HG03575 (cell line): ENCODE data around the gene WSCD2.
"Not testable (repeated sequence)": the region's sequence is repeated elsewhere in the genome, so short reads cannot be mapped to it uniquely, and the experiment has no call there.

ENCODE experiments used
- ATAC-seq: cut with Tn5 transposase; IDR thresholded peaks from one replicate; pipeline ENCODE4 v1.9.1; 2021; ENCODE audit not compliant: unreplicated experiment, insufficient number of reproducible peaks, low FRiP score; ENCODE audit errors: extremely low read depth

The WSCD2 gene

GRCh38 chr12:108210001-108210400 is 80.9 kb downstream of the WSCD2 start:
- no peak for ATAC-seq

GRCh38 chr12:108211157-108211556 is 82.1 kb downstream of the WSCD2 start:
- no peak for ATAC-seq

DNA sequence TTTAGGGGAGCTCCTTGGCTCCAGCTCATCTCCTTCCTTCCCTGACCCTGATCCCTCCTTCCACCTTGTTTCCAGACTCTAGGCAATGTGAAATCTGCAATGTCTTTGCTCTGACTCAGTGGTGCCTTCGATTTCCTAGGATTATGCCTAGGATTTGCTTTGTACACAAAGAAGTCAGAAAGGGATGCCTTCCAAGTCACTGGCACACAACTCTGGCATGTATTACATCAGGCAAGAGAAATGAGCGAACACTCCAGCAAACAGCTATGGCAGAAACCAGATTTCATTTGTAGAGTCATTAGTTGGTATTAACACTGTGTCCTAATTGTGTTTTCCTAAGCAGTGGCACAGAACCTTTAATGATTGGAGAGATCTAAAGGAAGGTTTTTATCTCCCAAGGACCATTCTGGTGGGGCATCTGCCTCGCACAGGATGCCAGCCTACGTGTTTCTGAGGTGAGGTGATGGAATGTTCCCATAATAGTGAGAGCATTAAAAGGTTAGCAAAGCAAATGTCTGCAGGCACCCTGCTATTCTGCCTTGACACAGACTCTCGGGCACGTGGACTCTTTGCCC is 84.9 kb downstream of the WSCD2 start:
- ATAC-seq, result no peak

DNA sequence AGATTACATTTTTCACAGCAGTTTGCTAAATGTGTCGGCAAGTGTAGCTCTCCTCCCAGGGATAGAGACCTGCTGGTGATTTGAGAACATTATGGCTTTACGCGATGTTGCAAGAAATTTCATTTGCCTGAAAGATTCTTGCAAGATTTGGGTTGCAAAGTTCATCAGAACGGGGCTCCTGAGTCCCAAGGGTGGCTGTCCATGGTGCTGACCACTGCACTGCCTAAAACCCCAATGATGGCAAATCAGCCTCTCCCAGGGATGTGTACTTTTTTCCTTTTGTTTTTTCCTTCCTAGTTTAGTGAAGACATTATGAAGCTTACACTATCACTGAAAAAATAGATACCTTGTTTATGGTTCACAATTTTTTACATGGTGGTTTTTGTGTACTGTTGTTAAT is 85.4 kb downstream of the WSCD2 start:
- ATAC-seq, result no peak

DNA sequence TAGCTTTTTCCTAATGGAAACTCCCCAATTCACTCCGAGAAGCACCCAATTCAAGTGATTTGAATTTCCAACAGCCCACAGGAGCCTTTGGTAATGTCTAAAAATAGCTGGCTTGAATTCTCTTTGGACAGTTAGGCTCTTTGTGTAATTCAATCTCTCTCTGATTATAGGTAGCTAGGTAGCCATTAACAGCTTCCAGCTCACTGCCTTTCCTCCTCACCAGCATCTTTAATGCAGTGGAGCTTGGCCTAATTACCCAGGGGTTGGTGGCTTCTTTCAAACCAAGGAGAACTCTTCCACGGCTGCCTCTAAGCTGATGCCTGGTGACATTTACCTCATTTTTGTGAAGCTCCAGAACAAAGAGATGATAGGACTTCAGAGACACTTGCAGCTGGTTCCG is 86.4 kb downstream of the WSCD2 start:
- no peak for ATAC-seq

- ATAC-seq, result no peak
These were observed 89.8 kb downstream of the WSCD2 start for GRCh38 chr12:108218921-108219320.

- not testable (repeated sequence) for ATAC-seq
These were observed 96.0 kb downstream of the WSCD2 start for GRCh38 chr12:108225101-108225500.

- ATAC-seq, result no peak
These were observed 97.8 kb downstream of the WSCD2 start for GRCh38 chr12:108226866-108227265.

GRCh38 chr12:108228746-108229145 is 99.7 kb downstream of the WSCD2 start:
- ATAC-seq, result no peak

- no peak for ATAC-seq
These were observed 102.2 kb downstream of the WSCD2 start for GRCh38 chr12:108231109-108231905.

GRCh38 chr12:108231909-108232434 is 102.9 kb downstream of the WSCD2 start:
- ATAC-seq, result no peak

- no peak for ATAC-seq
These were observed 103.5 kb downstream of the WSCD2 start for GRCh38 chr12:108232565-108232964.

- no peak for ATAC-seq
These were observed 105.1 kb downstream of the WSCD2 start for GRCh38 chr12:108234158-108234557.

DNA sequence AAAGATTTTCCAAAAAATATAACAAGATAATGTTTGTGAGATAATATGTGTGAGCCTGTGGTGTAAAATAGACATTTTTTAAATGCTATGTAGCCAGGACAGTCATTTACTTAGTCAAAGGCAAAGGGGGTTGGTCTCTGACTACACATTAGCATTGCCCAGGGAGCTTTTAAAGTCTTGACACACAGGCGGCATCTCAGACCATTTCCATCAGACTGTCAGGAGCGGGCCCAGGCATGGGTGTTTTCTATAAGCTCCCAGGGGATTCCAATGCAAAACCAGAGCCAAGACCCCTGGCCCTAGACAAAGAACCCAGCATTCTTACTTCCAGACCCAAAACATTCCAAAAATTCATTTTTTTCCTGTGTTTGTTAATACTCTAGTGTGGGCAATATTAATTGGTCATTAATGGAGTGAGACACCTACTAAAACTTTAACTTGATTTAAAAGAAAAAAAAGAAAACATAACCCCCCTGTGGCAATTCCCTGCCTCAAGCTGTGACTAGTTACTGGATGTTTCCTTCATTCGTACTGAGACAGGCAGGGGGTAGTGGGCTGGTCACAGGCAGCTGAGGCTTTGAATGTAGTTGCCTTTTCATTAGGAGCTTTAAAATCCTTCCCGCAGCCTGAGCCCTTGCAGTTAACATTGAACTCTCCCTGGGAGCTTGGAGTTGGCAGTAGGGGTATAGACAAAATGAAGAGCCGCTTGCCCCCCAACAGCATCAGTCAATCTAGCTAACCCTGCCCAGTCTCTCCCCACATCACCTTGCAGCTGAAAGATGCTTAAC is 106.3 kb downstream of the WSCD2 start:
- no peak for ATAC-seq

DNA sequence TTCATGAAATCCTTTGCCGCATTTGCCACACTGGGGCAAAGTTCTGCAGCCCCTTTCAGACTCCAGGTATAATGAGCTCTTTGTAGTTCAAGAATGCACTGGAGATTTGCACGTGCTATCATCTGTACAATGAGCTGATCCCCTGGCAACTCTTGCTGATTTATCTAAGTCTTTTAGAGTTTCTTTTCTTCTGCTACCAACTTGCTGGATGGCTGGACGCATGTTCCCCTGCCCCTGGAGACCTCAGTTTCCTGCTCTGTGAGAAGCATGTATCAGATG is 106.8 kb downstream of the WSCD2 start:
- no peak for ATAC-seq

DNA sequence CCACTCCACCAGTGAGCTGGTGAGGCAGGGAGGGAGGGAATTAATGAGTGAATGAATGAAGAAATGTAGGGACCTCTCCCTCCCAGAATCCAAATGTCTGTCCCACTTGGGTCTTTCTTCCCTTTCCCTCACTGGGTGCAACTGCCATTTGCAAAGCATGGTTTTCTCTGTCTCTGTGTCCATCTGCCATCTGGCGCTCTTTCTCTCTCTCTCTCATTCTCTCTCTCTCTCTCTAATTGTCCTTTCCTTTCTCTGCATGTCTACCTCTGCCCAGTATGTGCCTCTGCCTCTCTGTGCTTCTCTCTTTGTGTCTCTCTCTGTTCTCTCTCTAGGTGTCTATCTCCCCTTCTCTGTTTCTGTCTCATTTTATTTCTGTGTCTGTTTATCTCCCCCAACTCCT is 107.3 kb downstream of the WSCD2 start:
- no peak for ATAC-seq

GRCh38 chr12:108237272-108237671 is 108.2 kb downstream of the WSCD2 start:
- no peak for ATAC-seq

GRCh38 chr12:108238474-108238873 is 109.4 kb downstream of the WSCD2 start:
- no peak for ATAC-seq

- no peak for ATAC-seq
These were observed 110.3 kb downstream of the WSCD2 start for GRCh38 chr12:108239378-108239777.
